Stimulated activated CD4-positive, alpha-beta T cell treated with anti-CD3 and anti-CD28 coated beads, Interleukin-2, amount 100 ng/mL, for 24 hours (primary cell): Measurements from ENCODE around the gene ADCK2.
"Not testable (repeated sequence)": the region's sequence is repeated elsewhere in the genome, so short reads cannot be mapped to it uniquely, and the experiment has no call there.

Source experiments
- DNase-seq, 2 donors: peaks; one replicate each; pipeline ENCODE4 v3.0.0-alpha.2; 2020

Gene ADCK2

DNA sequence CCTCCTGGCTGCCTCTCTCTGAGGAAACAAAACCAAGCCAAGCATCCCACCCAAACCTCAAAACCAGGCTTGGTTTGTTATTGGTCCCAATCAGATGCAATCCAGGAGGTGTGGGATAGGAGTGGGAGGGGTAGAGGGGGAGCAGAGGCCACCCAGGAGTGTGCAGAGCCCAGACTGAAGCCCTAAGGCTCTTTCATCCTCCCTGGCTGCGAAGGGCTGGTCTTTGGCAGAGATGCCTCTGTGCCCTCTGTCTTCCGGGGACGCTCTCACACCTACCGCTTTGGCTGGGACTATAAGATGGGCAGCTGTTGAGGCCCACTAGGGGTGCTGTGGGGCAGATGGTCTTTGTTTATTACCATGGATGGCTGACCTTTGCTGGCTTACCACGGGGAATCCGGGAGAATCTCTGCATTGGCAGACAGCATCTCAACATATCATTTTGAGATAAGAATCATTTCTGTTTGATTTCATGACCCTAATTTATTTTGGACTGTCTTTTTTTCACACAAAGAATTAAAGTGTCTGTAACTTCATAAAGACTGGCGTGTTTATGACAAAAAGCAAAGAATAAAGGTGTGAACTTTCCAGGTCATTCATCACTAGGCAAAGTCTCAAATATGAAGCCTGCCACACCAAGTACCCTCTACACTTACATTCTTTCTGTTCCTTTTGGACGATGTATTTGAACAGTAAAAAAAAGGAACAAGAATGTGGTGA, 25.7 kb upstream of the ADCK2 start:
- peak in 1 of 2 donors; percentile 32 for DNase-seq

DNA sequence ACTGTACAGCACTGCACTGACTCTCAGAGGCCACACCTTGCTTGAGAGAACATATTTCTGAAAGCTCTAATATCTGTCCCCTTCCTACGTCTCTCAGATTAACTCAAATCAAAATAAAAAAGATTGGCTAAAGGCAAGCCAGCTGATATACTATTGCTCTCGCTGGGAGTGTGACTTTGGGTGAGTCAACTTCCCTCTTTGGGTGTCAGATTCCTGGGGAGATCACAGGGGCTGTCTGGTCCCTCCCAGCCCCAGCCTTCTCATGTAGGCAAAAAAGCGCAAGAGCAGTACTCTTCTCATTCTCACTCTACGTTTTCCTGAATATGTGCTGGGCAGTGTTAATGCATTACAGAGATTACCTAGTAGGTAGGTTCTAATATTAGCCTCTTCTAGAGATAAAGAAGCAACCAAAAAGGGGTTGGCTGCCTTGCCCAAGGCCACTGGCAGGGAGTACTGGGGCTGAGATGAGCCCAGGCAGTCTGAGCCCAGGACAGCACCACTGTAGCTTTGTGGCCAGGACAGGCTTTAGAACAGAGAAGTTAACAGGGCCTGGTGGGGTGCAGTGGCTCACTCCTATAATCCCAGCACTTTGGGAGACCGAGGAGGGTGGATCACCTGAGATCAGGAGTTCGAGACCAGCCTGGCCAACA, 23.1 kb upstream of the ADCK2 start:
- no peak for DNase-seq

DNA sequence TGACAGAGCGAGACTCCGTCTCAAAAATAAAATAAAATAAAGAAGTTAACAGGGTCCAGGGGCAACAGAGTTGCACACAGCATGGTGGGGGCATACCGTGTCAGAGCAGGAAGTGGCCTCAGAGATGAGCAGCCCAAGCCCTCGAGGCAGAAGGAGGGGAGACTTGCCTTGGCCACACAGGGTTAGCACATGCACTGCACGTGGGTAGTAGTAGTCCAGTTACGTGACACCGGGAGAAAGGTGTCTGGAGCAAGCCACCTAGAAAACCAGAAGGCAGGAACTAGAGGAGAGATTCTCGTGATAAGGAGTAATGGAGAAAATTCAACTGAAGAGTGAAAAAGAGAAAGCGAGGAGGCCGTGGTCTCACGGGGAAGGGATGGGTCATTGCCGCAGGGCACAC, 22.4 kb upstream of the ADCK2 start:
- no peak for DNase-seq

DNA sequence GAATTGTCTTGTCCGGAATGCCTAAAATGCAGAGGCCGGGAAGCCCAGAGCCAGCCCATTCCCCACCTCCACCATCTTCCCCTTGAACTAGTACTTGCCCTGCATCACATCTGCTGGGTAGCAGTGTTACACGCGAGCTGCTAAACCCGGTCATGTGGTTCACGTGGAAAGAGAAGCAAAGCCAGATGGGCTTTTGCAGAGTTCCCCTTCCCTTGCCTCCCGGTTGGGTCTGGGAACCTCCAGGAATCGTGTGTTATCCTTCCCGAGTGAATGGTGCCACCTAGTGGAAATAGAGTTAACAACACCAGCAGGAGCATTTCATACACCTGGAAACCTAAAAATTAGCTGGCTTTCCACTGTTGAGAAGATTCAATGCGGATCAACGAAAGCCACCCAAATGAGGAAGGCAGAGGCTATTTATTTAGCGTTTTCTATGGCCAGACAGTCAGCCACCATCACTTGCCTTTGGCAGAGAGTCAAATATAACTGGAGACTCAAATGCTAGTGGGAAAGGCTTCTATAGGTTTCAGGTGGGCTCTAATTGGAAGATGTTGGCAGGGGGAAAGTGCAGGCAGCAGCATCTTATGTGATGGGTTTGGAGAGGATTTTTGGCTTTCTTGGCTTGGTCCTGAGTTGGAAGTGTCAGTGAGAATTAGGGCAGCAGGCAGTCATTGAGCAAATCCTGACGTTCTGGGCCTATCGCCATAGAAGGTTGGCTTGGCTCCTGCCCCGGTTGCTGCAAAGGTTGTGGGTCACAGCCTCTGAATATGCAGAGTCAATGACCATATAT, 19.2 kb upstream of the ADCK2 start:
- DNase-seq: peak in 1 of 2 donors; percentile 30

DNA sequence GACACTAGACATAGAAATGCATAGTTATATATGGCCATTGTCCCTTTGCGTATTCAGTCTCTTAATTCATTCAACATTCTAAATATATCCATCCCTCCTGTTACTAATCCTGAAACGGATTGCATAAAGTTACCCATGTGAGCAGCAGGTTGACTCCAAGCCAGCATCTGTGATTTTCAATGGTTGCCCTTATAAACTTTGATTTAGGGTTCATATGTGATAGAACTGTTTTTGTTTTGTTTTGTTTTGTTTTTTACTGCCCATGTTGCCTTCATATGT, 18.7 kb upstream of the ADCK2 start:
- DNase-seq: no peak

DNA sequence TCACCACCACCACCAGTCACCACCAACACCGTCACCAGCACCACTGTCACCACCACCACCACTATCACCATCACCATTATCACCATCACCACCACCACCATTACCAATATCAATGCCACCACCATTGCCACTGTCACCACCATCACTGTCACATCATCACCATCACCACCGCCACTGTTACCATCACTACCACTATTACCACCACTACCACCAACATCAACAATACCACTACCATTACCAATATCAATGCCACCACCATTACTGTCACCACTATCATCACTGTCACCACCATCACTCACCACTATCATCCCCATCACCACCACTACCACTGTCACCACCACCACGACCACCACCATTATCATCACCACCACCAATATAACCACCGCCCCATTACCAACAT, 18.1 kb upstream of the ADCK2 start:
- no peak for DNase-seq

DNA sequence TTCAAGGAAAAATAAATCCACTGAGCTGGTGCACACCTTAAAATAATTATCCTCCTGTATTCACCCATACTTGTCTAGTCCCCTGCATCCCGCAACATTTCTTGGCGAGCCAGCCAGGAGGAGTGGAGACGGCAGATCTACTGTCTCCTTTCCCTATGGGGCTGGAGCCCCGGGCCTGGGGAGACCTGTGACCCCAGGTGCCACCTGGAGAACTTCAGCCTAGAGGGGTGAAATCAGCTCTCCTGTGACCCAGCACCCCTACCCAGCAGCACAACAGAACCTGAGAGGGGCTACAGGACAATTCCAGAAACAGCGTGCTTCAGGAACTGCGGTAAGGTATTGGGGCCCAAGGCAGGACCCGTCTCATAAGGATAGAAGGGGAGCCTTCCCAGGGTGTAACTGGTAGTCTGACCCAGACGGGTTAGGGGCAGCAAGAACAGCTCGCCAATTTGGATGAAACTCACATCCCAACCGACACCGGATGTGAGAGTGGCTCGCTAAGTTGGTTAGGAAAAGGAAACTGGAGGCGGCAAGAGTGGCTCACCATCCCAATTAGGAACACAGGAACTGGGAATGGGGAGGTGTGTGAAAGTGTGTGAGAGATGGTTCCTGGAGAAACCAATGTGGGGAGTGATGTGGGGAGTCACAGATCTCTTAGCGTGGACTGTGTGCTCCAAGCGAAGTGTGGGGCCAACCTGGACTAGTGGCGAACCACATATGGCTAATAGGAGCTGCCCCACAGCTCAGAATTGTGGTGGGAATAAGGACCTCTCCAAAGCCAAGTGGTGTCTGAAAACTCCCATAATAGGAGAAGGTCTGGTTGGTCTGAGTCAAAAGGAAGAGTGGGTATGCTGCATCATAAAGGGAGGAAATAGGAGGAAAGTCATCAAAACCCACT, 17.0 kb upstream of the ADCK2 start:
- no peak for DNase-seq

DNA sequence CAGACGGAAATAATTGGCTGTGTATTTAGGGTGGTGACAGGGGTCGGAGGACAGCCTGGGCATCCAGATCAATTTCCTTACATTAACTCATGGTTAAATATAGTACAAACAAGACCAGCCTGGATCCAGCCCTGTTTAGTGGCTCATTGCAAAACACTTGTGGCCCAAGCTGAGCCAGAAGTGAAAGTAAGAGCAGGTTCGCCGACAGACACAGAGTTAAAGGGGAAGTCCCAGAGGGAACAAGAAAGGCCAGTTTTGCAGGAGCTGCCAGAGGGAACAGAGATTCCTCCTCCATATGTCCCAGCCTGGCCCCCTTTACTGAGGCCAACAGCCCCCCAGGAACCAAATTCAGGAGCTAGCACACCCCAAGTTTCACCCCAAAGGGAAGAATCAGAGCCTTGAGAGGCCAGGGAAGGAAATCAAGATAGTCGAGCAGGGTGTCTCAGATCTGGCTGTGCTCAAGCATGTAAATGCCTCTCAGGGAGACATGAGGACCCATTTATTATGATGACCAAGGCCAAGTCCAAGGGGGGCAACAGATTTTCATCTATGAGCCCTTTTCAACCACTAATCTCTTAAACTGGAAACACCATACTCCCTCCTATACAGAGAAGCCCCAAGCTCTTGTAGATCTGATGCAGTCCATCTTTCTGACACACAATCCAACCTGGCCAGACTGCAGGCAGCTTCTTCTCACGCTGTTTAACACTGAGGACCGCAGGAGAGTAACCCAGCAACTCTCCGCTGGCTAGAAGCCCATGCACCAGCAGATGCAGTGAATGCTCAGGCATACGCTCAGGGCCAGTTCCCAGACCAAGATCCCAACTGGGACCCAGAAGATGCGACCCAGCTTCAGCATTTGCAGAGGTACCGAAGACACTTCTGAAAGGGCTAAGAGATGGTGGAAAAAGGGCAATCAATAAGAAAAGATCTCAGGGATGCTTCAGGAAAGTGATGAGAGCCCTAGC, 15.9 kb upstream of the ADCK2 start:
- peak; percentile 37 to 45 for DNase-seq

DNA sequence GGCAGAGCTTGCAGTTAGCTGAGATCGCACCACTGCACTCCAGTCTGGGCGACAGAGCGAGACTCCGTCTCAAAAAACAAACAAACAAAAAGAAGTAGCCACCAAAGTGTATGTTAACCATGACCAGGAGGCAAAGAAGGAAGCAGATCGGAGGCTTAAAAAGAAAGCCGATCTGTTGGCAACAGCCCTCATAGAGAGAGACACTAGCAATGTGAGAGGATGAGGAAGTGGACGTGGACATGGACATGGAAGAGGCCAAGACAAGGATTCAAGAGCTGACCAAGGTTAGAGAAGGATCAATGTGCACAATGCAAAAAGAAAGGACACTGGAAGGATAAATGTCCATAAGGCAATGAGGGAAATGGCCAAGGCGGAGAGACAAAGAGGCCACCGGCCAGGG, 14.9 kb upstream of the ADCK2 start:
- DNase-seq: no peak

DNA sequence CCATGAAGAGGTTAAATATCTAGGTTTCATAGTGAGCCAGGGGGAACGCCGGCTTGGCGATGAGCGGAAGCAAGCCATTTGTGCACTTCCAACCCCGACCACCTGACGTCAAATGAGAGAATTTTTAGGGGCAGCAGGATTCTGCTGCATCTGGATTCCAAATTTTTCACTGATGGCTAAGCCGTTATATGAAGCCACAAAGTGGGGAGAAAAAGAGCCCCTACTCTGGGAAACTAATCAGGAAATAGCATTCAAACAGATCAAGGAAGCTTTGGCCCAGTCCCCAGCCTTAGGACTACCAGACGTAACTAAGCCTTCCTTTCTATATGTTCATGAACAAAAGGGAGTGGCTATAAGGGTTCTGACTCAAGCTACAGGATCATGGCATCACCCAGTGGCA, 12.9 kb upstream of the ADCK2 start:
- no peak for DNase-seq

DNA sequence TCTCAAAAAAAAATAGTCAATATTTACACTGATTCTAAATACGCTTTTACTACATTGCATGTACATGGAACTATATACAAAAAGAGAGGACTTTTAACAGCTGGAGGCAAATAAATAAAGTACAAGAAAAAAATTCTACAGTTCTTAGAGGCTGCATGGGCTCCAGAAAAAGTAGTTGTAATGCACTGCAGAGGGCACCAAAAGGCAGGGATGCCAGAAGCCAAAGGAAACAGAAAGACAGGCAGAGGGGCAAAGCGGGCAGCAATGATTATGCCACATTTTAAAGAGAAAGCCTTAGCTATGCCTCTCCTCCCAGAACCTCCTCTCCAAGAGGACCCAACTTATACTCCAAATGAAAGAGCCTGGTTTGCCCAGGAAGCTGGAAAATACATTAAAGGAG, 11.6 kb upstream of the ADCK2 start:
- no peak for DNase-seq

DNA sequence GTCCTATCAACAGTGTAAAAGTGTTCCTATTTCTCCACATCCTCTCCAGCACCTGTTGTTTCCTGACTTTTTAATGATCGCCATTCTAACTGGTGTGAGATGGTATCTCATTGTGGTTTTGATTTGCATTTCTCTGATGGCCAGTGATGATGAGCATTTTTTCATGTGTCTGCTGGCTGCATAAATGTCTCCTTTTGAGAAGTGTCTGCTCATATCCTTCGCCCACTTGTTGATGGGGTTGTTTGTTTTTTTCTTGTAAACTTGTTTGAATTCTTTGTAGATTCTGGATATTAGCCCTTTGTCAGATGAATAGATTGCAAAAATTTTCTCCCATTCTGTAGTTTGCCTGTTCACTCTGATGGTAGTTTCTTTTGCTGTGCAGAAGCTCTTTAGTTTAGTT, 9.8 kb upstream of the ADCK2 start:
- not testable (repeated sequence) for DNase-seq

DNA sequence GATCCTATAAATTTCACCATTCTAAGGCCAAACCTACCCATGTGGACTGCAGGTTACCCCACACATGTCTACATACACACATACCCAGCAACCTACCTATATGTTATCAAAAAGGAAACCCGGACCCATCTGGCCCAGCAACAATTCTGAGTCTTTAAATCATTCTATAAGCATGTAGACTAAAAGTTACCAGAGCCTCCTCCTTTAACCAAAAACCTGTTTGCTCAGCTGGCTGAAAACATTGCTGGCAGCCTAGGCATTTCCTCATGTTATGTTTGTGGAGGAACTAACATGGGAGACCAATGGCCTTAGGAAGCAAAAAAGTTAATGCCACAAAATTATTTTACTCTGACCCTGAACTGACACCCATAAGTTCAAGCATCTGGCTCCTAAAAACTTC, 5.3 kb upstream of the ADCK2 start:
- DNase-seq: no peak

DNA sequence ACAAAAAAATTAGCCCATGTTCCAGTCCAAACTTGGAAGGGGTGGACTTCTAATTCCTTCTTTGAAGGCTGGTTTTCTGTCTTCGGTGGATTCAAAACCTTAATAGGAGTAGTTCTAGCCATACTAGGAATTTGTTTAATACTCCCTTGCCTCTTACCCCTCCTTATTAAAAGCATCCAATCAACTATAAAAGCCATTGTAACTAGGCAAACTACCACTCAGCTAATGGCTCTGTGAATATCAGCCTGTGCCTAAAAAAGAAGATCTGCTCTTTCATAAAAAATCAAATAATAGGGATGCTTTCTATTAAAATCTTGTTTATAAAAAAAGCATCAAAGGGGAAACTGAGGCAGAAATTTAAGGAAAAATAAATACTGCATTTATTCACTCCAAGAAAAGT, 4.1 kb upstream of the ADCK2 start:
- no peak for DNase-seq

DNA sequence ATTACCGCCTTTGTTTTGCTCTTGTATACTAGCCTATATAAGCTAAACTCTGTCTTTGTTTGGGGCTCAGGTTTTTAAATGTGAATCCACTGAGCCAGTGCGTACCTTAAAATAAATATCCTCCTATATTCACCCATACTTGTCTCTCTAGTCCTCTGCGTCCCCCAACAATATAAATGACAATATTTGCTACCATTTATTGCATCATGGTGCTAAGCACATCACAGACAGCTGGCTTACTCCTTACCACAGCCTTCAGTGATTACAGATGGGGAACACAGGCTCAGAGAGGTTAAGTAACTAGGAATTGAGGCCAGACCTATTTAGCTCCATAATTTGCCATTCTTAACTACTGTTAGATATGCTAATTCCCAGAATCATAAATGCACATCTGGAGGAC, 3.4 kb upstream of the ADCK2 start:
- DNase-seq: no peak

DNA sequence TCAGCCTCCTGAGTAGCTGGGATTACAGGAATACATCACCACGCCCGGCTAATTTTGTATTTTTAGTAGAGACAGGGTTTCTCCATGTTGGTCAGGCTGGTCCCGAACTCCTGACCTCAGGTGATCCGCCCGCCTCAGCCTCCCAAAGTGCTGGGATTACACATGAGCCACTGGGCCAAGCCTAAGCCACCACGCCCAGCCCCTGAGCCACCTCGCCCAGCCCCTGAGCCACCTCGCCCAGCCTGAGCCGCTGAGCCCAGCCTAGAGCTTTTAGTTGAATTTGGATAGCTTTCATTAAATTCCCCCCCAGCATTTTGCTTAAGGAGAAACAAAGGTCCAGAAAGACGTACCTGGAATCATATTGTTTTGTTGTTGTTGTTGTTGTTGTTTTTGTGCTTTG, 2.9 kb upstream of the ADCK2 start:
- not testable (repeated sequence) for DNase-seq

DNA sequence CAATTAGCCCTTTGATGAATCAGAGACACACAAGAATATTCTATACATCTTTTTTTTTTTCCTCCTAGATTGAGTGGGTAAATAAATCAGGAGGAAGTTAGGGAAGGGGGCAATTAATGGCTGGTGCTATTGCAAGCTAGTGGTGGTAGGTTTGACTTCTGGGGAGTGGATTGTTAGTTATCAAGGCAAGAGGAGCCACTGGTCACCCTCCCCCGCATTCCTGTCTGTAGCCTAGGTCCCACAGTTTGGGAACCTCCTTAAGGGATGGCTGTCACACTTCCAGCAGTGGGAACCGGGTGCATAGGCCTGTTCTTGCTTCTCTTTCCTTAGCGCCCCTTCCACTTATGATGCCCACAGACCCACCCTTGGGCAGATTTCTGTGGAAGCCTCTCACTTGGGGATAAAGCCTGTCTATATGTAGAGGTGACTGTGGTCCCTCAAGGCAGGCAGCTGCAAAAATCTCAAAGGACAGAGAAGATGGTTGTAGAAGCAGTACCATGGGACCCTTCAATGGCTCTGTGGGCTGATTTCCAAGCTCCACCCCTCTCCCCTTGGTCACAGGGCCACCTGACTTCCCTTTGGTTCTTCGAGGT, 2.3 kb upstream of the ADCK2 start:
- no peak for DNase-seq

DNA sequence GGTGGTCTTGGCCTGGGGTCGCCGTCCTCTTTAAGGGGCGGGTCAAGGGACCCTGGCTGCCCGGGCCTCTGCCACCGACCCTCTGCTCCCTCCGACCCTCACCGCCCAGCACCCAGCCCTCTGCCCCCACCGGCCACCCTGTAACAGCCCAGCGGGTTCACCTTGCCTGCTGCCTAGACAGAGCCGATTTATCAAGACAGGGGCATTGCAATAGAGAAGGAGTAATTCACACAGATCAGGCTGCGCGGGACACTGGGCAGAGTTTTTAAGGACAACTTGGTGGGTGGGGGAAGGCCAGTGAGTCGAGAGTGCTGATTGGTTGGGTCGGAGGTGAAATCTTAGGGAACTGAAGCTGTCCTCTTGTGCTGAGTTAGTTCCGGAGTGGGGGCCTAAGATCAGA, 779 bp upstream of the ADCK2 start:
- no peak for DNase-seq

DNA sequence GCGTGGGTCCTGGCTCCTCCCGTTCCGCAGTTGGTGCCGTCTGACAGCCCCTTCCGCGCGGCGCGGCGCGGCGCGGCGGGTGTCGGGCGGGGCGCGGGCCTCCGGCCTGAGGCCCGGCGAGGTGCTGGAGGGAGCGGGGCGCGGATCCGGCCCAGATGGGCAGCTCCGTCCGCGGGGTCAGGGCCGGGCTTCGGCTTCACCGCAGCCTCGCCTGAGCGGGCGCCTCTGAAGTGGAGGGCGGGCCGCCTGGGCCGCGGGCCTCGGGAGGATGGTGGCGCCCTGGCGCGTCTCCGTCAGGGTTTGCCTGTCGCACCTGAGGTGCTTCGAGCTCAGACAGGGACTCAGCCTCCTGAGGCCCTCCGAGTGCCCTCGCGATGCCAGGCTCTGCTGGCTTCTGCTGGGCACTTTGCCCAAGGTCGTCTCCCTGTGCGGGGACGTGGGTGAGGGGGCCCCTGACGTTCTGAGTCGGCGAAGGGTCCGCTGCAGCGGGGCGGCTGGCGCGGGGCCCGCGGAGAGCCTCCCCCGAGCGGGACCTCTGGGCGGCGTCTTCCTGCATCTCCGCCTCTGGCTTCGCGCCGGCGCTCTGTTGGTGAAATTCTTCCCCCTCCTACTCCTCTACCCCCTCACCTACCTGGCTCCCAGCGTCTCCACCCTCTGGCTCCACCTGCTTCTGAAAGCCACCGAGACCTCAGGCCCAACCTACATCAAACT, 473 bp downstream of the ADCK2 start:
- DNase-seq: peak; percentile 61 to 65

DNA sequence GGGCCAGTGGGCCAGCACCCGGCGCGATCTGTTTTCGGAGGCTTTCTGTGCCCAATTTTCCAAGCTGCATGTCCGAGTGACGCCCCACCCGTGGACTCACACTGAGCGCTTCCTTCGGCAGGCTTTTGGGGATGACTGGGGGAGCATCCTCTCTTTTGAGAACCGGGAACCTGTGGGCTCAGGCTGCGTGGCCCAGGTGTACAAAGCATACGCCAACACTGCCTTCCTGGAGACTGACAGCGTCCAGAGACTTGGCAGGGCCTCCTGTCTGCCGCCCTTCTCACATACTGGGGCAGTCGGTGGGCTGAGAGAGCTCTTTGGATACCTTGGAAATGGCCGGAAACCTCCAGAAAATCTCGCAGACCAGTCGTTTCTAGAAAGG, 1.0 kb downstream of the ADCK2 start:
- no peak for DNase-seq

DNA sequence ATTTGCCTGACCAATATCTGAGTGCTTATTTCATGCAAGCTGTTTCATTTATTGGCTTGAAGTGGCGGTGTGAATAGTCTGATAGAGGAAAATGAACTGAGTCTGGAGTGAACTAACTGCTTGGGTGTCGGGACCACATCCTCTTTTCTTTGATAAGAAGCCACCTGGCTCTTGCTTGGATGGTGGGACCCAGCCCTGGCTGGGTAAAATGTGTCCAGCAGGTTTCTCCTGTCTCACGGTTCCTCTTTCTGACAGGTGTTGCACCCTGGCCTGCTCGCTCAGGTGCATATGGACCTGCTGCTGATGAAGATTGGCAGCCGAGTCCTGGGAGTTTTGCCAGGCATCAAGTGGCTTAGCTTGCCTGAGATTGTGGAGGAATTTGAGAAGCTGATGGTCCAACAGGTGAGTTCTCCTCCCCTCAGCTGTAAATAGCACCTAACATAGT, 1.6 kb downstream of the ADCK2 start:
- no peak for DNase-seq
